K562 (cell line): ENCODE data around the gene IGF1R. TPM values are rescaled to one million over a fixed set of nuclear protein-coding genes. Genes with fewer than 3 reads are reported as not detected.

Experiments used
- ATAC-seq: fragments of 200-7000 bp; cut with Tn5 transposase; 3 replicates; pipeline ENCODE4 v1.9.1; 2020; ENCODE audit warnings: moderate library complexity
- BruUV-seq: library from RNA; stranded (reverse); fragments of 400-500 nt; replicated peaks from 2 replicates; lab custom pipeline; 2021; lab: Mats Ljungman, UMichigan
- CTCF ChIA-PET: fragments of 300-600 bp; formaldehyde crosslinking; extraction: SDS; loops from one replicate; lab custom pipeline; 2021; ENCODE audit warnings: low intra/inter-chr PET ratio; lab: Yijun Ruan, JAX
- POLR2A ChIA-PET: fragments of 300-600, 350-650 bp; sonication (Branson Sonifier 250); formaldehyde crosslinking; extraction: SDS; loops from one replicate; lab custom pipeline; 2021; ENCODE audit warnings: antibody characterized with exemption, inconsistent platforms; lab: Yijun Ruan, JAX
- DNase-seq, 4 experiments: peaks; one replicate each; pipeline versions ENCODE4 v3.0.0 to v3.0.0-alpha.2; 2011 to 2018; ENCODE audit warnings: low spot score in 3 of 4, mixed read lengths in 3 of 4; ENCODE audit errors: extremely low read depth in 1 of 4
- FAIRE-seq: peaks from 2 replicates; lab custom pipeline; 2011; peaks lifted over from hg19 to GRCh38; lab: Jason Lieb, UNC
- H2AFZ ChIP-seq: 2 replicates; pipeline ENCODE4 v1.6.0; 2011; ENCODE audit warnings: low read depth, low read length, control low read depth, inconsistent platforms
- H3K27ac ChIP-seq: fragments of 200-600 bp; 3 replicates; pipeline ENCODE4 v1.8.0; 2011; ENCODE audit warnings: low read depth, mild to moderate bottlenecking, control low read depth, inconsistent platforms, low read length, moderate library complexity, mixed read lengths; ENCODE audit errors: extremely low read depth
- H3K27me3 ChIP-seq, 2 experiments: fragments of 300-600 bp in 1 of 2; 2 replicates in 1 of 2; 3 replicates in 1 of 2; pipeline versions ENCODE4 v1.6.0 to v1.8.0; 2011; ENCODE audit warnings: inconsistent platforms in 2 of 2, low read length in 2 of 2, mild to moderate bottlenecking in 1 of 2, mixed read lengths in 1 of 2, moderate library complexity in 1 of 2; ENCODE audit not compliant: control insufficient read depth in 2 of 2, insufficient read depth in 2 of 2
- H3K36me3 ChIP-seq: fragments of 300-600 bp; 3 replicates; pipeline ENCODE4 v1.8.0; 2011; ENCODE audit warnings: mild to moderate bottlenecking, low read length, inconsistent platforms; ENCODE audit not compliant: control insufficient read depth, insufficient read depth
- H3K4me1 ChIP-seq, 2 experiments: fragments of 200-600 bp in 1 of 2; replicated peaks in 1 of 2; 2 replicates in 1 of 2; 3 replicates in 1 of 2; pipeline versions ENCODE4 v1.5.1 to v1.8.0; 2011; ENCODE audit warnings: inconsistent platforms in 2 of 2, low read length in 2 of 2, mild to moderate bottlenecking in 1 of 2, mixed read lengths in 1 of 2, moderate library complexity in 1 of 2; ENCODE audit not compliant: control insufficient read depth in 2 of 2, insufficient read depth in 2 of 2
- H3K4me2 ChIP-seq: 2 replicates; pipeline ENCODE4 v1.6.1; 2011; ENCODE audit warnings: low read length, control low read depth, inconsistent platforms, mixed read lengths; ENCODE audit not compliant: insufficient read depth
- H3K4me3 ChIP-seq: fragments of 200-600 bp; sonication (generic), shearing (Covaris generic); 2 replicates; pipeline ENCODE4 v1.5.1; 2016; ENCODE audit warnings: control low read depth, inconsistent platforms
- H3K79me2 ChIP-seq: fragments of 200-600 bp; 3 replicates; pipeline ENCODE4 v1.8.0; 2011; ENCODE audit warnings: low read length, inconsistent platforms; ENCODE audit not compliant: control insufficient read depth, insufficient read depth
- H3K9ac ChIP-seq, 2 experiments: 2 replicates each; pipeline versions ENCODE4 v1.6.0 to v1.6.1; 2011; ENCODE audit warnings: low read depth in 2 of 2, low read length in 2 of 2, control low read depth in 1 of 2, inconsistent platforms in 1 of 2, mild to moderate bottlenecking in 1 of 2, mixed read lengths in 1 of 2; ENCODE audit not compliant: insufficient read depth in 1 of 2
- H3K9me1 ChIP-seq: one replicate; pipeline ENCODE4 v1.6.0; 2011; ENCODE audit warnings: inconsistent platforms, mild to moderate bottlenecking, low read length, moderate library complexity; ENCODE audit not compliant: control insufficient read depth, insufficient read depth
- H3K9me3 ChIP-seq: replicated peaks from 2 replicates; pipeline ENCODE4 v1.5.1; 2011; ENCODE audit warnings: low read depth, low read length, inconsistent platforms; ENCODE audit not compliant: control insufficient read depth, insufficient read depth
- H4K20me1 ChIP-seq: replicated peaks from 2 replicates; pipeline ENCODE4 v1.6.1; 2011; ENCODE audit warnings: low read length, inconsistent platforms, mixed read lengths; ENCODE audit not compliant: control insufficient read depth, insufficient read depth
- BACH1 ChIP-seq: fragments of 200-800 bp; sonication (Bioruptor generic); IDR thresholded peaks from 2 replicates; pipeline ENCODE4 v1.6.1; 2016; ENCODE audit warnings: missing genetic modification characterization, missing compliant biosample characterization
- EWSR1 ChIP-seq: fragments of 450-650 bp; IDR thresholded peaks from 2 replicates; pipeline ENCODE4 v1.6.1; 2018; ENCODE audit warnings: borderline replicate concordance, mild to moderate bottlenecking, low read depth, moderate library complexity; ENCODE audit not compliant: partially characterized antibody
- MYBL2 ChIP-seq, 2 experiments: fragments of 450-650 bp in 1 of 2; sonication (generic) in 1 of 2; formaldehyde crosslinking in 1 of 2; IDR thresholded peaks; 2 replicates each; pipeline versions ENCODE4 v1.6.1 to v1.8.1; 2017 to 2022; ENCODE audit warnings: borderline replicate concordance in 1 of 2, inconsistent platforms in 1 of 2, low read depth in 1 of 2, mild to moderate bottlenecking in 1 of 2, missing genetic modification reagents in 1 of 2, moderate library complexity in 1 of 2
- NR3C1 ChIP-seq: sonication (generic); formaldehyde crosslinking; IDR thresholded peaks from 2 replicates; pipeline ENCODE4 v1.8.1; 2022; ENCODE audit warnings: missing genetic modification reagents
- WGBS: fragments of 100-300 bp; shearing (Covaris generic); methylation state at CpG from one replicate; pipeline ENCODE4 v1.1.6; 2016; ENCODE audit warnings: low coverage, mixed read lengths; ENCODE audit not compliant: insufficient coverage; ENCODE audit errors: missing lambda C conversion rate; 5-methylcytosine and 5-hydroxymethylcytosine counted together
- in situ Hi-C: fragments of 300-500 bp; cut with MboI; formaldehyde crosslinking; loops from 4 replicates; pipeline ENCODE4 v1.15.0; 2018; ENCODE audit warnings: inconsistent platforms, mixed read lengths
- intact Hi-C: fragments of 100-400 bp; cut with micrococcal nuclease; formaldehyde crosslinking; loops from 2 replicates; pipeline ENCODE4 v1.14.2; 2022
- polyA plus RNA-seq, 8 experiments: library from polyadenylated mRNA; depleted of rRNA in 4 of 8; stranded (reverse) in 5 of 8; unstranded in 3 of 8; fragments of >200 nt; fragmentation: Nextera tagmentation in 2 of 8; fragmentation: Illumina TruSeq in 1 of 8; extraction: Ambion mirVana in 2 of 8; extraction: Trizol in 1 of 8; gene quantifications; 2 replicates each; pipeline versions ENCODE4 v1.2.1 to v1.2.3, GENCODE V29; 2011 to 2014; ENCODE audit warnings: inconsistent platforms in 1 of 8, missing spikeins in 1 of 8
- total RNA-seq, 7 experiments: library from RNA; depleted of rRNA in 6 of 7; stranded (reverse); fragments of >200 nt in 6 of 7; fragmentation: Illumina TruSeq in 2 of 7; extraction: Trizol in 2 of 7; gene quantifications; 2 replicates each; pipeline versions ENCODE4 v1.2.1 to v1.2.3, GENCODE V29; 2011 to 2021; ENCODE audit warnings: low replicate concordance in 1 of 7
- TF ChIP-seq, protein P1 (sequence below), 2 experiments: fragments of 450-650 bp in 1 of 2; sonication (generic) in 1 of 2; formaldehyde crosslinking in 1 of 2; IDR thresholded peaks in 1 of 2; conservative IDR thresholded peaks in 1 of 2; 2 replicates each; pipeline versions ENCODE4 v1.6.1 to v1.8.1; 2016 to 2023; ENCODE audit warnings: mild to moderate bottlenecking in 2 of 2, moderate library complexity in 2 of 2, inconsistent platforms in 1 of 2, missing genetic modification reagents in 1 of 2

IGF1R gene
- total and polyA plus RNA-seq, 9 of the 15 experiments (the other 6 are each of a cell fraction or from before 2014, with no cell fraction given), result 0.35 to 8.0 (median 1.6) TPM

DNA sequence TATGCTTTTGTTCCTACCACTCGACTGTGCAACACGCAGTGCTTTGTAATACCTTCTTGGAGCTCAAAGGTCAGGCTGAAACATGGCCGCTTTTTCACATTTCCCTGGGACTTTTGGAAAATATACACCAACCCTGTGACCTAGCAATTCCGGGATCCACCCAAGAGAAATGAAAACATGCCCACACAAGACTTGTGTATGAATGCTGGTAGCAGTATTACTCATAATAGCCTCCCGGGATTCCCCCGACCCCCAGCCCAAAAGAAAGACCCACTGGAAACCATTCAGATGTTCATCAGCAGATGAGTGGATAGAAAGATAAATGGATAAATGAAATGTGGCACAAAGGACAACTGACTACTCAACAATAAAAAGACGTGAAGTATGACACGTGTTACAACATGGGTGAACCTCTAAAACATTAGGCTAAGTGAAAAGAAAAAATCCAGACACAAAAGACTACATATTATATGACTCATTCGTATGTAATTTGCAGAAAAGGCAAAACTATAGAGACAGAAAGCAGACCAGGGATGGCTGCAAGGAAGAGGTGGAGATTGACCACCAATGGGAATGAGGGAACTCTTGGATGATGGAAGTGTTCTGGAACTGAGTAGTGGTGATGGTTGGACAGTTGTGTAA, 255.2 kb downstream of the IGF1R start:
- in situ Hi-C loops, result no loop called here
- POLR2A ChIA-PET, result interaction anchor here (0.8 to 1.2 kb wide), 2 partner anchors 10 to 12 kb away, joined by 3 read pairs; no protein-coding TSS in a partner anchor
- H3K36me3 ChIP-seq, result no peaks in the 10 kb centered on the region
- no peak overlapping the region for H3K4me3 ChIP-seq
- no TSS peak for BruUV-seq
- H4K20me1 ChIP-seq, result peaks cover 11% of the 10 kb centered on the region; the same call in 1 of the 2 replicates
- 8% methylated on average over 9 of the region's 9 CpGs for WGBS
- H3K79me2 ChIP-seq, result no peaks in the 10 kb centered on the region
- H3K27me3 ChIP-seq, result peaks cover 10 to 45% of the 10 kb centered on the region in 2 experiments
- H3K9me1 ChIP-seq, result no peaks in the 10 kb centered on the region
- CTCF ChIA-PET, result no interaction called here
- H3K27ac ChIP-seq, result no peak overlapping the region
- H3K9me3 ChIP-seq, result no peaks in the 10 kb centered on the region
- no peak for ATAC-seq
- no peak for FAIRE-seq
- no peaks in the 10 kb centered on the region; a peak in 1 of 5 replicates for H3K4me1 ChIP-seq
- no peak for DNase-seq
- intact Hi-C loops, result loop anchor here (5.0 kb wide), 1 partner anchor 126 kb away; no protein-coding TSS in a partner anchor
- TF ChIP-seq EWSR1, result no peak
- TF ChIP-seq NR3C1, result no peak
- TF ChIP-seq MYBL2 (IDR thresholded peaks at IDR 0.05; ENCODE audit: low read depth), result no peak
- TF ChIP-seq MYBL2 (CRISPR knock-in tag; IDR thresholded peaks at IDR 0.05; ENCODE audit: borderline replicate concordance), result no peak
- TF ChIP-seq, protein P1, sequence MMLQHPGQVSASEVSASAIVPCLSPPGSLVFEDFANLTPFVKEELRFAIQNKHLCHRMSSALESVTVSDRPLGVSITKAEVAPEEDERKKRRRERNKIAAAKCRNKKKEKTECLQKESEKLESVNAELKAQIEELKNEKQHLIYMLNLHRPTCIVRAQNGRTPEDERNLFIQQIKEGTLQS (IDR thresholded peaks at IDR 0.05), result no peak
- TF ChIP-seq, protein P1 (CRISPR knock-in tag; conservative IDR thresholded peaks at IDR 0.05), result no peak
- TF ChIP-seq BACH1, result no peak
- TF ChIP-seq, all 486 proteins: peak for 0
- no peak overlapping the region for H3K9ac ChIP-seq
- no peak overlapping the region for H2AFZ ChIP-seq
- no peak overlapping the region for H3K4me2 ChIP-seq
